Neuronal stem cell (in vitro differentiated cells): ENCODE data around the gene SP8.

ENCODE experiments used
- DNase-seq: peaks from one replicate; pipeline ENCODE4 v3.0.0-alpha.2; 2013; ENCODE audit warnings: low spot score
- H2AFZ ChIP-seq: one replicate; pipeline ENCODE4 v1.6.1; 2013; ENCODE audit warnings: mild to moderate bottlenecking, low read length, inconsistent platforms
- H2AK5ac ChIP-seq: 2 replicates; pipeline ENCODE4 v1.6.1; 2013; ENCODE audit warnings: low read depth, mild to moderate bottlenecking, inconsistent platforms, low read length, moderate library complexity, mixed read lengths
- H2BK120ac ChIP-seq: 2 replicates; pipeline ENCODE4 v1.6.1; 2013; ENCODE audit warnings: low read depth, mild to moderate bottlenecking, inconsistent platforms, low read length, moderate library complexity, mixed read lengths
- H2BK12ac ChIP-seq: one replicate; pipeline ENCODE4 v1.6.1; 2013; ENCODE audit warnings: low read length, inconsistent platforms
- H2BK15ac ChIP-seq: 2 replicates; pipeline ENCODE4 v1.6.1; 2013; ENCODE audit warnings: mild to moderate bottlenecking, low read length, inconsistent platforms, mixed read lengths
- H2BK5ac ChIP-seq: one replicate; pipeline ENCODE4 v1.6.1; 2013; ENCODE audit warnings: inconsistent platforms, mild to moderate bottlenecking, low read length, moderate library complexity
- H3K14ac ChIP-seq: one replicate; pipeline ENCODE4 v1.6.1; 2013; ENCODE audit warnings: low read length, inconsistent platforms
- H3K18ac ChIP-seq: 2 replicates; pipeline ENCODE4 v1.6.1; 2013; ENCODE audit warnings: low read length, inconsistent platforms
- H3K23ac ChIP-seq: 2 replicates; pipeline ENCODE4 v1.6.1; 2013; ENCODE audit warnings: low read depth, mild to moderate bottlenecking, mixed read lengths, low read length, inconsistent platforms; ENCODE audit not compliant: poor library complexity
- H3K27ac ChIP-seq: replicated peaks from 3 replicates; pipeline ENCODE4 v1.5.1; 2013; ENCODE audit warnings: low read length, inconsistent platforms
- H3K27me3 ChIP-seq, 3 experiments: 2 replicates each; pipeline ENCODE4 v1.6.1; 2013; ENCODE audit warnings: low read length in 3 of 3, mild to moderate bottlenecking in 2 of 3, inconsistent platforms in 1 of 3, low read depth in 1 of 3, mixed read lengths in 1 of 3, moderate library complexity in 1 of 3; ENCODE audit not compliant: control insufficient read depth in 3 of 3, insufficient read depth in 3 of 3
- H3K36me3 ChIP-seq, 2 donors: replicated peaks in 1 of 2; 2 replicates each; pipeline ENCODE4 v1.6.1; 2013; ENCODE audit warnings: low read length in 2 of 2; ENCODE audit not compliant: control insufficient read depth in 2 of 2, insufficient read depth in 2 of 2
- H3K4ac ChIP-seq: 2 replicates; pipeline ENCODE4 v1.6.1; 2013; ENCODE audit warnings: inconsistent platforms, mild to moderate bottlenecking, low read length, moderate library complexity
- H3K4me1 ChIP-seq, 2 donors: 1 replicate in 1 of 2; 2 replicates in 1 of 2; pipeline ENCODE4 v1.6.1; 2013; ENCODE audit warnings: low read length in 2 of 2, low read depth in 1 of 2; ENCODE audit not compliant: control insufficient read depth in 2 of 2, insufficient read depth in 1 of 2
- H3K4me2 ChIP-seq: one replicate; pipeline ENCODE4 v1.6.1; 2013; ENCODE audit warnings: mild to moderate bottlenecking, low read length, inconsistent platforms; ENCODE audit not compliant: insufficient read depth, poor library complexity, severe bottlenecking
- H3K4me3 ChIP-seq, 2 donors: 2 replicates each; pipeline ENCODE4 v1.5.1; 2013; ENCODE audit warnings: low read length in 2 of 2, mild to moderate bottlenecking in 2 of 2, inconsistent platforms in 1 of 2, moderate library complexity in 1 of 2
- H3K79me1 ChIP-seq: one replicate; pipeline ENCODE4 v1.6.1; 2013; ENCODE audit warnings: low read depth, mild to moderate bottlenecking, inconsistent platforms, low read length, moderate library complexity
- H3K9ac ChIP-seq: one replicate; pipeline ENCODE4 v1.6.1; 2013; ENCODE audit warnings: mild to moderate bottlenecking, low read depth, low read length, inconsistent platforms; ENCODE audit not compliant: poor library complexity
- H3K9me3 ChIP-seq, 2 donors: replicated peaks in 1 of 2; 2 replicates each; pipeline versions ENCODE3 to v1.6.1; 2013; ENCODE audit warnings: low read length in 2 of 2, mild to moderate bottlenecking in 2 of 2, inconsistent platforms in 1 of 2, low read depth in 1 of 2, mixed read lengths in 1 of 2, moderate library complexity in 1 of 2; ENCODE audit not compliant: control insufficient read depth in 2 of 2, insufficient read depth in 1 of 2
- H4K8ac ChIP-seq: one replicate; pipeline ENCODE4 v1.6.1; 2013; ENCODE audit warnings: low read depth, mild to moderate bottlenecking, inconsistent platforms, low read length, moderate library complexity
- H4K91ac ChIP-seq: one replicate; pipeline ENCODE4 v1.6.1; 2013; ENCODE audit warnings: low read length, low read depth, mild to moderate bottlenecking, inconsistent platforms; ENCODE audit not compliant: poor library complexity
- WGBS, 2 donors: extraction: QIAGEN DNeasy Blood & Tissue Kit; methylation state at CpG; one replicate each; pipeline ENCODE4 v1.1.7; 2013; ENCODE audit warnings: missing lambda C conversion rate in 2 of 2, mixed read lengths in 1 of 2; ENCODE audit not compliant: insufficient read length in 2 of 2, insufficient replicate concordance in 1 of 2; ENCODE audit errors: extremely low coverage in 2 of 2; 5-methylcytosine and 5-hydroxymethylcytosine counted together

The SP8 gene

GRCh38 chr7:20741801-20742200 is 44.9 kb downstream of the SP8 start:
- Histone ChIP-seq H3K4me3 (no peak overlapping the region), H4K91ac (no peak overlapping the region), H2BK12ac (no peak overlapping the region), H4K8ac (no peak overlapping the region), H3K23ac (no peak overlapping the region), H2BK5ac (no peak overlapping the region), H3K36me3 (no peaks in the 10 kb centered on the region), H3K27me3 (no peaks in the 10 kb centered on the region), H3K4ac (no peak overlapping the region), H2AK5ac (no peak overlapping the region), H3K4me2 (no peak overlapping the region), H3K4me1 (peaks cover 2 to 12% of the 10 kb centered on the region in 2 donors), H2BK15ac (no peak overlapping the region), H3K27ac (no peak overlapping the region), H2BK120ac (no peak overlapping the region), H3K18ac (no peak overlapping the region), H2AFZ (no peak overlapping the region), H3K14ac (no peak overlapping the region), H3K79me1 (no peaks in the 10 kb centered on the region), H3K9me3 (no peaks in the 10 kb centered on the region), H3K9ac (no peak overlapping the region)
- no peak for DNase-seq
- WGBS, 2 donors, result no CpG with 5 or more reads among the region's 2 CpGs

DNA sequence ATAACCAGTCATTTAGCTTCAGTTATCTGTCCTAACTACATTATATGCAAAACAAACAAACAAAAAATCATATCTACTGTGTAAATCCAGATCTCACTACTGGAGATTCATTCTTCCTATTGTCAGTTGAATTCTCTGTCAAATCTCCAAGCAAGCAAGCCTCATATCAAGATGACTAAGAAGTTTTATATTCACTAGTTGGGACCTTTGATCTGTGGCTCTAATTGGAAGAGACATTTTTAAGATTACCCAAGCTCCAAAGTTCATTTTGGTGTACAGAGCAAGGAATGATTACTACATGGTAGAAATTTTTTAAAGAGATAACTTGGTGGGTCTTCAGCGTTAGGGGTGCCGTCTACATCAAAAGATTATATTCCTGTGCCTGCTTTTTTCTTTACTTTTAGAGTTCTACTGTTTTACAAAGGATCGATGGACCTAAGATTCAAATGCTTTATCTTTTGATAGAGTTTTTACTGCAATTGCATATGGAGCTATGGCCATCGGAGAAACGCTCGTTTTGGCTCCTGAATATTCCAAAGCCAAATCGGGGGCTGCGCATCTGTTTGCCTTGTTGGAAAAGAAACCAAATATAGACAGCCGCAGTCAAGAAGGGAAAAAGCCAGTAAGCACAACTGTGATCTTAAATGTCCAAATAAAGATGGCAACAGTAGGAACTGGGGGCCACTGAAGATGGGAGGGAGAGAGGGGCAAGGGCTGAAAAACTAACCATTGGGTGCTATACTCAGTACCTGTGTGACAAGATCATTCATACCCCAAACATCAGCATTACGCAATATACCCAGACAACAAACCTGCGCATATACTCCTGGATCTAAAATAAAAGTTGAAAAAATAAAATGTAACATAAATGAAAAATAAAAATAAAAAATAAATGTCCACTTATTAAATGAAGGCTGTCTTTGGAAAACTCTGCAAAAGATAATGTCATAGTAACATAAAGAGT is 47.9 kb downstream of the SP8 start:
- Histone ChIP-seq H3K9ac (no peak overlapping the region), H4K8ac (no peak overlapping the region), H4K91ac (no peak overlapping the region), H2AFZ (no peak overlapping the region), H3K4me3 (no peak overlapping the region), H2BK15ac (no peak overlapping the region), H3K36me3 (no peaks in the 10 kb centered on the region), H2BK5ac (no peak overlapping the region), H2AK5ac (no peak overlapping the region), H3K4me2 (no peak overlapping the region), H3K4me1 (peaks cover 0 to 6% of the 10 kb centered on the region in 2 donors), H2BK12ac (no peak overlapping the region), H2BK120ac (no peak overlapping the region), H3K14ac (no peak overlapping the region), H3K79me1 (no peaks in the 10 kb centered on the region), H3K27ac (no peak overlapping the region), H3K23ac (no peak overlapping the region), H3K4ac (no peak overlapping the region), H3K27me3 (no peaks in the 10 kb centered on the region), H3K18ac (no peak overlapping the region), H3K9me3 (no peaks in the 10 kb centered on the region)
- DNase-seq, result no peak
- no CpG with 5 or more reads among the region's 11 CpGs for WGBS, 2 donors

DNA sequence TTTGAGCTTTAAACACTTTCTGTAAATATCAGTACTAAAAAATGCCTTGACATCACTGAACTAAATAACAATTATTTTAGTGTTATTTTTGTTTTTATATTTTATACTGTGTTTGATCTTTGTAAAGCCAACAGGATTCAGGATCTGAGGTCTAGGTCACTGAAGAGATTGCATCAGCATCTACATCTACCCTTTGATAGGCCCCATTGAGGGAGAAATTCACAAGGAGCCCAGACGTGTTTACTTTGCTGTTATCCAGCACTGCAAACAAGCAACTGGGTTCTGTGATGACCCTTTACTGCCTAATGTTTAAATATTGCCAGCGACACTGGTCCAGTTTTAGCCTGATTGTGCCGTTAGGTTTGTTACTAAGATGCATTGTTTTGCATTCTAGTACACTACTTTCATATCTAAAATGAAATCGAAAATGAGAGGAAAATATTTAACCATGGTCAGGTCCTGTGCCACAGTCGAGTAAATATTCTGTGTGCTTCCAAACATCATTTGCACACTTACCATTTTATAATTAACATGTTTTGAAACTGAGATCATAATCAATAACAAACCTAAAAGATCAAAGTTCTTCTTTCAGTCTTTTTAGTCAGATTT is 48.7 kb downstream of the SP8 start:
- Histone ChIP-seq H3K9me3 (no peaks in the 10 kb centered on the region), H3K27me3 (no peaks in the 10 kb centered on the region), H3K9ac (no peak overlapping the region), H3K4me2 (no peak overlapping the region), H3K4me1 (peaks cover 0 to 4% of the 10 kb centered on the region in 2 donors), H3K23ac (no peak overlapping the region), H3K4ac (no peak overlapping the region), H2AK5ac (no peak overlapping the region), H2BK12ac (no peak overlapping the region), H3K14ac (no peak overlapping the region), H3K27ac (no peak overlapping the region), H4K91ac (no peak overlapping the region), H2BK15ac (no peak overlapping the region), H4K8ac (no peak overlapping the region), H3K36me3 (no peaks in the 10 kb centered on the region), H3K18ac (no peak overlapping the region), H2AFZ (no peak overlapping the region), H2BK5ac (no peak overlapping the region), H3K79me1 (no peaks in the 10 kb centered on the region), H2BK120ac (no peak overlapping the region), H3K4me3 (no peak overlapping the region)
- WGBS, 2 donors, result no CpG with 5 or more reads among the region's 5 CpGs
- DNase-seq, result no peak

GRCh38 chr7:20735346-20736065 is 51.2 kb downstream of the SP8 start:
- no peak overlapping the region for H2AK5ac ChIP-seq
- H4K91ac ChIP-seq, result no peak overlapping the region
- H3K23ac ChIP-seq, result no peak overlapping the region
- H3K36me3 ChIP-seq, result no peaks in the 10 kb centered on the region
- H2BK15ac ChIP-seq, result no peak overlapping the region
- H3K4me2 ChIP-seq, result no peak overlapping the region
- H3K79me1 ChIP-seq, result no peaks in the 10 kb centered on the region
- no peaks in the 10 kb centered on the region for H3K9me3 ChIP-seq
- no peak overlapping the region for H3K4me3 ChIP-seq
- DNase-seq, result no peak
- H3K14ac ChIP-seq, result no peak overlapping the region
- no peak overlapping the region for H2BK12ac ChIP-seq
- no peak overlapping the region for H3K9ac ChIP-seq
- no peak overlapping the region for H2AFZ ChIP-seq
- no CpG with 5 or more reads among the region's 4 CpGs for WGBS, 2 donors
- no peak overlapping the region for H3K4ac ChIP-seq
- H3K27ac ChIP-seq, result no peak overlapping the region
- H3K4me1 ChIP-seq, result peaks cover 0 to 2% of the 10 kb centered on the region in 2 donors
- H2BK5ac ChIP-seq, result no peak overlapping the region
- no peak overlapping the region for H3K18ac ChIP-seq
- H2BK120ac ChIP-seq, result no peak overlapping the region
- no peaks in the 10 kb centered on the region for H3K27me3 ChIP-seq
- H4K8ac ChIP-seq, result no peak overlapping the region
